HG03565 (cell line): Measurements from ENCODE around the gene KRTAP5-10.
"Not testable (repeated sequence)": the region's sequence is repeated elsewhere in the genome, so short reads cannot be mapped to it uniquely, and the experiment has no call there.

Experiments used
- ATAC-seq: cut with Tn5 transposase; IDR thresholded peaks from one replicate; pipeline ENCODE4 v1.9.1; 2021; ENCODE audit warnings: mild to moderate bottlenecking, moderate library complexity; ENCODE audit not compliant: unreplicated experiment

KRTAP5-10 gene

GRCh38 chr11:71571101-71571850 is 5.9 kb downstream of the KRTAP5-10 start:
- ATAC-seq, result not testable (repeated sequence)

DNA sequence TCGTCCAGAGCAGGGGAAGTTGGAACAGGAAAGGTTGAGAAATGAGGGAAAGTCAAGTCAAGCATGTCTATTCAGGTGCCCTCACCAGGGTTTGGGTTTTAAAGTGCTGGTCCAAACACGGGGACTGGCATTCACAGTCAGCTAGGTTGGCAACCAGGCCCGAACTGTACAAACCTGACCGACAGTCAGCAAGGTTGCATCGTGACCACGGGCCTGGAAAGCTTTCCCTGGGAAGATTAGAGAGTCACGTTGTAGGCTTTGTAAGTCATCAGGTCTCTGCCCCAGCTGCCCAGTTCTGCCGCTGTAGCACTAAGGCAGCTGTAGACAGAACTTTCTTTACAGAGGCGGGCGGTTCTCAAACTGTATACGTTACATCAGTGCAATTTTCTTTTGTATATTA is 7.4 kb downstream of the KRTAP5-10 start:
- ATAC-seq, result no peak

DNA sequence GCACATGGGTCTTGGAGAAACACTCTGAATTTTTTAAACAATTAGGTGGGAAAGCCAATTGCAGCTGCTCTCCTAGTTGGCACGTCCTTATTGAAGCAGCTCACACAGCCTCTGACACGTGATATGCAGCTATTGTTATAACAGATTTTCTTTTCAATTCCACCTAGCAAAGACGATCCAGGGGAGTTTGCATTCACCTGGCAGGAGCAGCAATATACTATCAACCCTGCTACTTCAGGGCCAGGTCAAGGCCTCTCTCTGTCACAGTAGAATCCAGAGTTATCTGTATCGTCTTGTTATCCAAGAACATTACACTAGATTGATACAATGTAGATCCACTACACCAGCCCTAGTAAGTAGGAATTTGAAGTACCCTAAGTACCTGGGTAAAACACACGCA is 9.1 kb downstream of the KRTAP5-10 start:
- no peak for ATAC-seq

DNA sequence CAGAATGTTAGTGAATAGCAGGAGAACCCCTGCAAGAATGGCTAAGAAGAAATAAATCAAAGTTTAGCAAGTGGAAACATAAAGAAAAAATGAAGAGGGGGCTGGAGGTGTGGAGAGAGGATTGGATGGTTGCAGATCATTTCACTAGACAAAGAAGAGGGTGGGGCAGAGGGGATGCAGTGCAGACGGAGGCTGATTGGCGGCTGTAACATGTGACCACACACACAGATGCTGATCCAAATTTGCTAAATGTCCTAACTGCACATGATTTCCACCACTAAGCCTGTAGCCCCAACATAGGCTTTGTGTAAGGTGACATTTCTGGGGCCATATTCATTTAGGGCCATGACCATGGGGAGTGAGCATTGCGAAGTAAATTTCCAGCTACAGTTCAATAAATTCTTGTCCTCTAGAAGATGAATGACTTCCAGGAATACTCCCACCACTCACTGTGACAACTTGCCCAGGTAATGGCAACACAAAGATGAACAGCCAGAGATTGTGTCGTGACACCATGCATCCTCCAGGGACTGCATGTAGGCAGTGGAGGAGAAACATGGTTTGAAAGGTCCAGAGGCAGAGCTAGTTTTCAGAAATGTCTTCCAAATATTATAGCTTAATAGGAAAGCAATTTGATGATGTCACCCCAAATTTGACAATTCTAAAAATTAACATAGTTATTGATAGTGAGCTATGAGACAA is 10.5 kb downstream of the KRTAP5-10 start:
- no peak for ATAC-seq

DNA sequence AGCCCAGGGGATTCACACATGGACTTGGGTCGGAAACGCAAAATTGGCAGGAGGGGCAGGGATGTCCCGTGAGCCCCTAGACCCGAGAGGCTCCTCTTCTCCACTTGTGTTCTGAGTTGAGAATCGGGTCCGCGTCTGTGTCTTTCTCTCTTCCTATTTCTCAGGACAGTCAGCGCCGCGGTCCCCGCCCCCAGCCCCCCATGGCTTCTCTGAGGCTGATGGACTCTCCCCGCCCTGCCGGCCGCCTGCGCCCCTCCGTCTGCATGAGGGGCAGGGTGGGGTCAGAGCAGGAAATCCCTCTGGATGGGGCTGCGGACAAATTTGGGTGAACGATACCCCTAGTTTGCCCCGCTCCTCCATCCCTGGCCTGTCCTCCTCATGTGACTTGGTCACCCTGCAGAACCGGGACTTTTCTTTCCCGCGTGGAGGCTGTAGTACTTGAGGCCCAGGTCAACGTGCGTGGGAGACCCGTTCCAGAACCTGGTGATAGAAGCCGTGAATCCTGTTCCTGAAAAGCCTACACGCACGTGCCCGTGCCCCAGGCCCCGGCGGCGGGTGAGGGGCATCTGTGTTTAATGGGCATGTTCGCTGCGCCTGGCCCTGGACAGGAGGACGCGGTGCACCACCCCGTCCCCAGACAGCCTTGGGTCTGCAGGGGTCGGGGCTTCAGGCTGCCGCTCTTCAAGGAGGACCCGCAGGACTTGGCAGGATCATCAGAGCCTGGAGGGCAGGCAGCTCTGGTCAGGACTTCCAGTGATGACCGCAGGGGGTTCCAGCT is 11.5 kb downstream of the KRTAP5-10 start:
- not testable (repeated sequence) for ATAC-seq

- ATAC-seq, result no peak
Observed at GRCh38 chr11:71577469-71578004, 12.2 kb downstream of the KRTAP5-10 start.

DNA sequence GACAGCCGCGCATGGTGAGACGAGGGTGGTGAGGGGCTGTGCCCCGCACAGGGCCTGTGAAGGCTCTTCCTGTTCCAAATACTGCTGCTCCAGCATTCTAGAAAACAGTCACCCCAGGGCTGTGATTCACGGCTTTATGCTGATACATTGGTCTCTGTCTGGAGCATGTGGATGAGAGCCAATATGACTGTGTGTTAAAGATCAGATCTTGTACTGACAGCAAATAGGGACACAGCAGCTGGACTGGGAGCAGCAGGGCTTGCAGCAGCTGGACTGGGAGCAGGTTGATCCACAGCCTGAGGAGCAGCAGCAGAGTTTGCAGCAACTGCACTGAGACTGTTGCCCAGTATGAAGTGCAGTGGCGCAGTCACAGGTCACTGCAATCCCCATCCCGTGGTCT is 14.2 kb downstream of the KRTAP5-10 start:
- not testable (repeated sequence) for ATAC-seq

- ATAC-seq, result no peak
Observed at GRCh38 chr11:71580057-71581003, 15.0 kb downstream of the KRTAP5-10 start.

GRCh38 chr11:71581826-71582225 is 16.5 kb downstream of the KRTAP5-10 start:
- ATAC-seq, result no peak

- ATAC-seq, result no peak
Observed at GRCh38 chr11:71582309-71582895, 17.0 kb downstream of the KRTAP5-10 start, which contains the start of gene KRTAP5-11. TSS of gene KRTAP5-11 (minus strand) at chr11:71582875. CDS start at chr11:71582837, 38 bp downstream.

DNA sequence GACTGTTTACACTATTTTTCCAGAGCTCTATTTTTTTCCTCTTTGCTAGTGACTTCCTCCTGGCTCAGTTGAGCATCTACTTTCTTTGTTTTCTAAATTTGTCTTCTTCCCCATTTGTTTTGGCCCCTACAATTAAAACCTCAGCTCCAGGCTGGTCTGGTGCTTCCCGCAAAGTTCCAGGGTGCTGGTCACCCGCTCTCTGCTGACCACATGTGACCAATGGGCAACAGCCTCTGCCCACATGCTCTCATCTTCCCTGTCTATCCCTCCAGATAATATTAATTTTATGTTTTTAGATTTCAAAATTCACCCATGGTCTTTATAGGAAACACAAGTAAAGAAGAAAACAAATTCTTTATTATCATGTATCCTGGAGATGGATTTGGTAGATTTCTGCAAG is 17.6 kb downstream of the KRTAP5-10 start:
- ATAC-seq, result not testable (repeated sequence)

- ATAC-seq, result not testable (repeated sequence)
Observed at GRCh38 chr11:71585673-71586072, 20.3 kb downstream of the KRTAP5-10 start.

DNA sequence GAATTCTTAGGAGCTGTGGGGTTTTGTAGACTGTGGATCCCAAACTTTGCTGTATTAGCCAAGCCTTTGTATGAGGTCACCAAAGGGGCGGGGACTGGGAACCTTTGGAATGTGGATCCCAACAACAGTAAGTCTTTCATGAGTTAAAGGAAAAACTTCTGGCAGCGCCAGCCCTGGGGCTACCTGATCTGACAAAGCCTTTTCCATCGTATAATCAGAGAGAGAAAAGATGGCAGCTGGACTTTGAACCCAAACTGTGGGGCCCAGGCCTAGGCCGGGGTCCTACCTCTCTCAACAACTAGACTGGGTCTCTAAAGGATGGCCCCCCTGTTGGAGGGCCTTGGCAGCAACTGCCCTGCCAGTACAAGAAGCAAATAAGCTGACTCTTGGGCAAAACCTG is 23.0 kb downstream of the KRTAP5-10 start:
- not testable (repeated sequence) for ATAC-seq

DNA sequence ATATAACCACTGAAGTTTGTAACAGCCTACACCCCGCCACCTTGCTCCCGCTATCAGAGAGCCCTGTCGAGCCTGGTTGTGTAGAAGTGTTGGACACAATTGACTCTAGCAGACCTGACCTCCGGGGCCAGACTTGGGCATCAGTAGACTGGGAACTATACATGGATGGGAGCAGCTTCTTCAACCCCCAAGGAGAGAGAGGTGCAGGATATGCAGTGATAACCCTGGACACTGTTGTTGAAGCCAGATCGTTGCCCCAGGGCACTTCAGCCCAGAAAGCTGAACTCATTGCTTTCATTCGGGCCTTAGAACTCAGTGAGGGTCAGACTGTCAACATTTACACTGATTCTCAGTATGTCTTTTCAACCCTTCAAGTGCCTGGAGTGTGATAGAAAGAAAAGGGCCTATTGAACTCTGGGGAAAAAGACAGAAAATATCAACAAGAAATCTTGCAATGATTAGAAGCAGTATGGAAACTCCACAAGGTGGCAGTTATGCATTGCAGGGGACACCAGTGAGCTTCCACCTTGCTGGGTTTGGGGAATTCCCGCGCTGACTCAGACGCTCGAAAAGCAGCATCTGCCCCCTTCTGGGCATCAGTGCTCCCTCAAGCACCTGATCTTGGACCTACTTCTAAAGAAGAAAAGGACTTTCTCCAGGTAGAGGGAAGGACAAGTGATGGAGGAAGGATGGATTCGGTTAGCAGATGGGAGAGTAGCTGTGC is 23.6 kb downstream of the KRTAP5-10 start:
- ATAC-seq, result not testable (repeated sequence)

- not testable (repeated sequence) for ATAC-seq
Observed at GRCh38 chr11:71589546-71589920, 24.2 kb downstream of the KRTAP5-10 start.

DNA sequence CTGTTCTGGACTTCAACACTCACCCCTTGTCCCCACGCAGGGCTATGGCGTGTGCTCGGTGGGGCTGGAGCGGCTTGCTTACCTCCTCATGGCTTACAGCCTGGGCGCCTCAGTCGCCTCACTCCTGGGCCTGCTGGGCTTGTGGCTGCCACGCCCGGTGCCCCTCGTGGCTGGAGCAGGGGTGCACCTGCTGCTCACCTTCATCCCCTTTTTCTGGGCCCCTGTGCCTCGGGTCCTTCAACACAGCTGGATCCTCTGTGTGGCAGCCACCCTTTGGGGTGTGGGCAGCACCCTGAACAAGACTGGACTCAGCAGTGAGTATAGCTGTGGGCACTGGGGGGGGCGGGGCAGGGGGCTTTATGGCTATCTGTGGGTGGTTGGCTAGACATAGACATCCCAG is 37.9 kb downstream of the KRTAP5-10 start:
- ATAC-seq, result not testable (repeated sequence)

DNA sequence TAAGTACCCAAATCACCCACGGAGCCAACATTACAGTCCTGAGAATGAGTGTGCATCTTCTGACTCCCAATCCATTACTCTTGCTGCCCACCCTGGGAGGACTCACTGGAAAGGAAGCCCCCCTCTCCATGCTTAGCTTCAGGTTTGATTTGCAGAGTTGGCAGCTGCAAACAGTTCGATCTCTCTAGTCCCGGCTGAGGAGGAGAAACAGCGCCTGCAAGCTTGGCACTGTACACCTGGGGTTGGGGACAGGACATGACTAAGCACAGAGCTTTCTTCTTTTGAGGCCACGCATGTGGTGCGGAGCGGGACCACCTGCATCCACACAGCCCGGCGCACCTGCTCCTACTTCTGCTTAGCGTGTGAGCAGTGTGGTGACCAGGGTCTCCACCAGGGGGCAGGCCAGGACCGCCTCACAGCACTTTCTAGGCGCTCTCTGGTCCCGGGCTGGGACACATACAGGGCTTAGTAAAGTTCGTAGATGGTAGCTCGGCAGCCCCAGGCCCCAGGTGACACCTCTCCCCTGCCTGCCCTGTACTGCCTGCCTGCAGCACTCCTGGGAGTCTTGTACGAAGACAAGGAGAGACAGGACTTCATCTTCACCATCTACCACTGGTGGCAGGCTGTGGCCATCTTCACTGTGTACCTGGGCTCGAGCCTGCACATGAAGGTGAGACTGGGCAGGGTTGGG is 39.6 kb downstream of the KRTAP5-10 start:
- ATAC-seq, result not testable (repeated sequence)

DNA sequence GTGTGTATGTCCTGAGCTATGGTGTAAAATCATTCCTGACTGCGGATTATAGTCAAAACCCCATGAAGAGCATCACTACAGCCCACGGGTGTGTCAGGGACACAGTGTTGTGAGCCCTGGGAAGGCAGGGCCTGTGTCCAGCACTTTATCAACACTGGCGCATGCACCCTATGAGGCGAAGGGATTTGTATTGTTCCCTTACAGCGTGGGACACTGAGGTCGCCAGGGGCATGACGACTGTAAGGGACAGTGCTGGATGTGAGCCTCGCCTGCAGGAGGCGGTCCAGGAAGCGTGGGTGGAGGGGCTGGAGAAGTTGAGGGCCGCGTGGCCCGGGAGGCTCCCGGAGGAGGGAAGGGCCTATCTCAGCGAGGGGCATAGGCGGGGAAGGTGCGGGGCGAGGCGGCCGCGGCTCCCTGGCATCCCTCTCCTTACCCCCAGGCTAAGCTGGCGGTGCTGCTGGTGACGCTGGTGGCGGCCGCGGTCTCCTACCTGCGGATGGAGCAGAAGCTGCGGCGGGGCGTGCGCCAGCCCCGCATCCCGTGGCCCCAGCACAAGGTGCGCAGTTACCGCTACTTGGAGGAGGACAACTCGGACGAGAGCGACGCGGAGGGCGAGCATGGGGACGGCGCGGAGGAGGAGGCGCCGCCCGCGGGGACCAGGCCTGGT is 41.6 kb downstream of the KRTAP5-10 start:
- ATAC-seq, result not testable (repeated sequence)
